Left ventricle myocardium inferior (tissue), 1 donor: ENCODE results near the gene LINC00632. TPM values are rescaled to one million over a fixed set of nuclear protein-coding genes. Genes with fewer than 3 reads are reported as not detected.

Source experiments
- DNase-seq: peaks from one replicate; pipeline ENCODE4 v3.0.0-alpha.2; 2020
- H3K27ac ChIP-seq: fragments of 200-600 bp; replicated peaks from 2 replicates; pipeline ENCODE4 v1.8.0; 2021
- H3K27me3 ChIP-seq: fragments of 200-600 bp; 2 replicates; pipeline ENCODE4 v1.8.0; 2021; ENCODE audit warnings: low read depth
- H3K36me3 ChIP-seq: fragments of 200-600 bp; 2 replicates; pipeline ENCODE4 v1.8.0; 2021
- H3K4me1 ChIP-seq: fragments of 200-600 bp; 2 replicates; pipeline ENCODE4 v1.8.0; 2021
- H3K4me3 ChIP-seq: fragments of 200-600 bp; 2 replicates; pipeline ENCODE4 v1.8.0; 2021; ENCODE audit warnings: mild to moderate bottlenecking, moderate library complexity
- H3K9me3 ChIP-seq: fragments of 200-600 bp; replicated peaks from 2 replicates; pipeline ENCODE4 v1.8.0; 2021
- CTCF ChIP-seq: fragments of 200-600 bp; IDR thresholded peaks from 2 replicates; pipeline ENCODE4 v1.8.0; 2021; ENCODE audit warnings: antibody characterized with exemption, mild to moderate bottlenecking, borderline replicate concordance
- intact Hi-C: fragments of 100-400 bp; cut with micrococcal nuclease; formaldehyde crosslinking; loops from one replicate; pipeline ENCODE4 v1.11.0; 2022
- total RNA-seq: library from RNA; stranded (reverse); fragmentation: NEBNext Ultra II Directional; extraction: Animal tissue kit (Norgen Biotek cat#: 25700); gene quantifications from one replicate; pipeline ENCODE4 v1.2.1, GENCODE V29; 2021
- donor health status: DM: no; HTN: yes; CAD: no; lungs with severe emphysema.

LINC00632 gene
- total RNA-seq, 1 donor from 2014 or later = 123 TPM

- DNase-seq = no peak
- Histone ChIP-seq H3K4me1 (no peaks in the 10 kb centered on the region), H3K27ac (peak overlapping the region; percentile 27), H3K4me3 (peak overlapping the region; percentile 57), H3K27me3 (no peaks in the 10 kb centered on the region), H3K36me3 (no peaks in the 10 kb centered on the region), H3K9me3 (no peaks in the 10 kb centered on the region)
- intact Hi-C loops = no loop called here
- no peak for TF ChIP-seq CTCF
Observed at GRCh38 chrX:140713174-140713539, 3.6 kb downstream of the LINC00632 start.

- no peaks in the 10 kb centered on the region for H3K27me3 ChIP-seq
- no peak for TF ChIP-seq CTCF
- H3K36me3 ChIP-seq = no peaks in the 10 kb centered on the region
- H3K27ac ChIP-seq = no peak overlapping the region
- no peaks in the 10 kb centered on the region for H3K4me1 ChIP-seq
- intact Hi-C loops = no loop called here
- no peak overlapping the region for H3K4me3 ChIP-seq
- no peak for DNase-seq
- H3K9me3 ChIP-seq = no peaks in the 10 kb centered on the region
Observed at GRCh38 chrX:140715787-140716186, 6.2 kb downstream of the LINC00632 start.

- H3K4me1 ChIP-seq = no peaks in the 10 kb centered on the region
- no peaks in the 10 kb centered on the region for H3K36me3 ChIP-seq
- H3K27me3 ChIP-seq = no peaks in the 10 kb centered on the region
- DNase-seq = no peak
- intact Hi-C loops = no loop called here
- H3K4me3 ChIP-seq = no peak overlapping the region
- H3K27ac ChIP-seq = no peak overlapping the region
- no peak for TF ChIP-seq CTCF
- H3K9me3 ChIP-seq = no peaks in the 10 kb centered on the region
Observed at GRCh38 chrX:140723121-140723715, 13.7 kb downstream of the LINC00632 start.

- Histone ChIP-seq H3K4me3 (no peak overlapping the region), H3K27ac (no peak overlapping the region), H3K4me1 (no peaks in the 10 kb centered on the region), H3K27me3 (no peaks in the 10 kb centered on the region), H3K36me3 (no peaks in the 10 kb centered on the region), H3K9me3 (no peaks in the 10 kb centered on the region)
- no peak for DNase-seq
- no peak for TF ChIP-seq CTCF
- intact Hi-C loops = no loop called here
Observed at GRCh38 chrX:140724309-140724708, 14.8 kb downstream of the LINC00632 start.

GRCh38 chrX:140724736-140725135, 15.2 kb downstream of the LINC00632 start:
- no peaks in the 10 kb centered on the region for H3K9me3 ChIP-seq
- TF ChIP-seq CTCF = no peak
- intact Hi-C loops = no loop called here
- no peak overlapping the region for H3K27ac ChIP-seq
- H3K4me3 ChIP-seq = no peak overlapping the region
- no peak for DNase-seq
- no peaks in the 10 kb centered on the region for H3K27me3 ChIP-seq
- no peaks in the 10 kb centered on the region for H3K4me1 ChIP-seq
- no peaks in the 10 kb centered on the region for H3K36me3 ChIP-seq

GRCh38 chrX:140725500-140725899, 15.9 kb downstream of the LINC00632 start:
- no peaks in the 10 kb centered on the region for H3K27me3 ChIP-seq
- intact Hi-C loops = no loop called here
- no peak for DNase-seq
- no peaks in the 10 kb centered on the region for H3K9me3 ChIP-seq
- H3K4me1 ChIP-seq = no peaks in the 10 kb centered on the region
- no peaks in the 10 kb centered on the region for H3K36me3 ChIP-seq
- TF ChIP-seq CTCF = no peak
- no peak overlapping the region for H3K4me3 ChIP-seq
- H3K27ac ChIP-seq = no peak overlapping the region
